Measurements from ENCODE around the gene CFAP119. TPM values are rescaled to one million over a fixed set of nuclear protein-coding genes. Genes with fewer than 3 reads are reported as not detected.

CFAP119 gene
- total RNA-seq, 2 donors from 2014 or later = 8.6 to 12.7 TPM

GRCh38 chr16:30723725-30724355 is 38.0 kb downstream of the CFAP119 start:
- TF ChIP-seq, protein P1, sequence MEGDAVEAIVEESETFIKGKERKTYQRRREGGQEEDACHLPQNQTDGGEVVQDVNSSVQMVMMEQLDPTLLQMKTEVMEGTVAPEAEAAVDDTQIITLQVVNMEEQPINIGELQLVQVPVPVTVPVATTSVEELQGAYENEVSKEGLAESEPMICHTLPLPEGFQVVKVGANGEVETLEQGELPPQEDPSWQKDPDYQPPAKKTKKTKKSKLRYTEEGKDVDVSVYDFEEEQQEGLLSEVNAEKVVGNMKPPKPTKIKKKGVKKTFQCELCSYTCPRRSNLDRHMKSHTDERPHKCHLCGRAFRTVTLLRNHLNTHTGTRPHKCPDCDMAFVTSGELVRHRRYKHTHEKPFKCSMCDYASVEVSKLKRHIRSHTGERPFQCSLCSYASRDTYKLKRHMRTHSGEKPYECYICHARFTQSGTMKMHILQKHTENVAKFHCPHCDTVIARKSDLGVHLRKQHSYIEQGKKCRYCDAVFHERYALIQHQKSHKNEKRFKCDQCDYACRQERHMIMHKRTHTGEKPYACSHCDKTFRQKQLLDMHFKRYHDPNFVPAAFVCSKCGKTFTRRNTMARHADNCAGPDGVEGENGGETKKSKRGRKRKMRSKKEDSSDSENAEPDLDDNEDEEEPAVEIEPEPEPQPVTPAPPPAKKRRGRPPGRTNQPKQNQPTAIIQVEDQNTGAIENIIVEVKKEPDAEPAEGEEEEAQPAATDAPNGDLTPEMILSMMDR (IDR thresholded peaks at IDR 0.05) = no peak
- Histone ChIP-seq H3K9ac (ENCODE audit: low read depth in 2 of 2, low read length in 2 of 2) (no peak overlapping the region), H3K9me3 (no peaks in the 10 kb centered on the region), H3K36me3 (peaks cover 29% of the 10 kb centered on the region), H3K4me1 (peaks cover 4% of the 10 kb centered on the region), H3K27me3 (no peaks in the 10 kb centered on the region), H3K4me3 (no peak overlapping the region), H3K27ac (peak overlapping the region; percentile 58)
- intact Hi-C loops (cut with DNase I) = loop anchor here (5.0 kb wide), 1 partner anchor 33 kb away; no protein-coding TSS in a partner anchor
- no peak for DNase-seq

- Histone ChIP-seq H3K4me1 (peaks cover 4% of the 10 kb centered on the region), H3K9me3 (no peaks in the 10 kb centered on the region), H3K4me3 (no peak overlapping the region), H3K27me3 (no peaks in the 10 kb centered on the region), H3K27ac (no peak overlapping the region), H3K36me3 (peaks cover 29% of the 10 kb centered on the region), H3K9ac (ENCODE audit: low read depth in 2 of 2, low read length in 2 of 2) (no peak overlapping the region)
- intact Hi-C loops (cut with DNase I) = loop anchor here (5.0 kb wide), 1 partner anchor 34 kb away; no protein-coding TSS in a partner anchor
- TF ChIP-seq, protein P1 (IDR thresholded peaks at IDR 0.05) = no peak
- no peak for DNase-seq
Observed at GRCh38 chr16:30722916-30723315, 38.9 kb downstream of the CFAP119 start.

GRCh38 chr16:30722443-30722842 is 39.4 kb downstream of the CFAP119 start:
- Histone ChIP-seq H3K4me3 (no peak overlapping the region), H3K9ac (ENCODE audit: low read depth in 2 of 2, low read length in 2 of 2) (no peak overlapping the region), H3K27me3 (no peaks in the 10 kb centered on the region), H3K27ac (no peak overlapping the region), H3K36me3 (peaks cover 29% of the 10 kb centered on the region), H3K9me3 (no peaks in the 10 kb centered on the region), H3K4me1 (peaks cover 4% of the 10 kb centered on the region)
- DNase-seq = no peak
- intact Hi-C loops (cut with DNase I) = loop anchor here (5.0 kb wide), 1 partner anchor 35 kb away; no protein-coding TSS in a partner anchor
- TF ChIP-seq, protein P1 (IDR thresholded peaks at IDR 0.05) = no peak

- H3K4me3 ChIP-seq = no peak overlapping the region
- no peak for DNase-seq
- peaks cover 4% of the 10 kb centered on the region for H3K4me1 ChIP-seq
- no peaks in the 10 kb centered on the region for H3K27me3 ChIP-seq
- H3K9ac ChIP-seq (ENCODE audit: low read depth in 2 of 2, low read length in 2 of 2) = no peak overlapping the region
- no peak overlapping the region for H3K27ac ChIP-seq
- TF ChIP-seq, protein P1 (IDR thresholded peaks at IDR 0.05) = no peak
- intact Hi-C loops (cut with DNase I) = loop anchor here (5.0 kb wide), 1 partner anchor 36 kb away; no protein-coding TSS in a partner anchor
- no peaks in the 10 kb centered on the region for H3K9me3 ChIP-seq
- peaks cover 31% of the 10 kb centered on the region for H3K36me3 ChIP-seq
Observed at GRCh38 chr16:30721606-30722005, 40.3 kb downstream of the CFAP119 start.

- intact Hi-C loops (cut with DNase I) = loop anchor here (5.0 kb wide), 1 partner anchor 36 kb away; no protein-coding TSS in a partner anchor
- H3K27ac ChIP-seq = no peak overlapping the region
- peaks cover 36% of the 10 kb centered on the region for H3K36me3 ChIP-seq
- no peak for DNase-seq
- H3K4me3 ChIP-seq = no peak overlapping the region
- H3K9ac ChIP-seq (ENCODE audit: low read depth in 2 of 2, low read length in 2 of 2) = no peak overlapping the region
- peaks cover 4% of the 10 kb centered on the region for H3K4me1 ChIP-seq
- TF ChIP-seq, protein P1 (IDR thresholded peaks at IDR 0.05) = no peak
- H3K9me3 ChIP-seq = no peaks in the 10 kb centered on the region
- no peaks in the 10 kb centered on the region for H3K27me3 ChIP-seq
Observed at GRCh38 chr16:30721167-30721566, 40.7 kb downstream of the CFAP119 start.

All from colonic mucosa (tissue), 4 donors.